SK-N-SH (cell line): ENCODE measurements around the gene MACROD2. TPM values are rescaled to one million over a fixed set of nuclear protein-coding genes. Genes with fewer than 3 reads are reported as not detected.

ENCODE experiments used
- CTCF ChIA-PET: fragments of 300-600, 350-600 bp; formaldehyde crosslinking; extraction: SDS; loops from one replicate; lab custom pipeline; 2021; lab: Yijun Ruan, JAX
- POLR2A ChIA-PET: fragments of 350-600 bp; sonication (Branson Sonifier 250); formaldehyde crosslinking; extraction: SDS; loops from one replicate; lab custom pipeline; 2020; ENCODE audit warnings: antibody characterized with exemption, inconsistent platforms; lab: Yijun Ruan, JAX
- DNase-seq: peaks from one replicate; pipeline ENCODE4 v3.0.0; 2012
- H2AFZ ChIP-seq: fragments of 200-600 bp; sonication (generic); 2 replicates; pipeline ENCODE4 v1.8.1; 2016; ENCODE audit warnings: antibody characterized with exemption, mild to moderate bottlenecking, low read depth
- H3F3A ChIP-seq: fragments of 200-600 bp; sonication (generic); replicated peaks from 2 replicates; pipeline ENCODE3; 2016; ENCODE audit warnings: antibody characterized with exemption, mild to moderate bottlenecking; ENCODE audit not compliant: insufficient read depth
- H3K27ac ChIP-seq, 2 experiments: fragments of 200-500 bp in 1 of 2; fragments of 200-600 bp in 1 of 2; sonication (Bioruptor generic) in 1 of 2; sonication (generic), shearing (Covaris generic) in 1 of 2; 2 replicates each; pipeline versions ENCODE4 v1.5.1 to v1.6.1; 2014 to 2016; ENCODE audit warnings: low read depth in 2 of 2, inconsistent platforms in 1 of 2, low read length in 1 of 2, mild to moderate bottlenecking in 1 of 2, mixed read lengths in 1 of 2
- H3K27me3 ChIP-seq: fragments of 200-600 bp; sonication (generic), shearing (Covaris generic); 2 replicates; pipeline ENCODE4 v1.6.1; 2016; ENCODE audit warnings: mixed run types; ENCODE audit not compliant: insufficient read depth
- H3K36me3 ChIP-seq, 2 experiments: fragments of 200-500 bp in 1 of 2; fragments of 200-600 bp in 1 of 2; sonication (Bioruptor generic) in 1 of 2; sonication (generic) in 1 of 2; replicated peaks in 1 of 2; 2 replicates each; pipeline versions ENCODE3 to v1.5.1; 2014 to 2016; ENCODE audit warnings: low read length in 1 of 2, mild to moderate bottlenecking in 1 of 2; ENCODE audit not compliant: insufficient read depth in 2 of 2, control insufficient read depth in 1 of 2
- H3K4me1 ChIP-seq, 2 experiments: fragments of 200-500 bp in 1 of 2; fragments of 200-600 bp in 1 of 2; sonication (Bioruptor generic) in 1 of 2; sonication (generic), shearing (Covaris generic) in 1 of 2; 2 replicates each; pipeline versions ENCODE4 v1.5.1 to v1.6.1; 2014 to 2016; ENCODE audit warnings: low read depth in 1 of 2, low read length in 1 of 2, mixed run types in 1 of 2; ENCODE audit not compliant: insufficient read depth in 2 of 2, control insufficient read depth in 1 of 2
- H3K4me2 ChIP-seq: fragments of 200-600 bp; sonication (generic), shearing (Covaris generic); 2 replicates; pipeline ENCODE4 v1.6.1; 2017; ENCODE audit warnings: mixed run types
- H3K4me3 ChIP-seq, 2 experiments: fragments of 200-500 bp in 1 of 2; fragments of 200-600 bp in 1 of 2; sonication (Bioruptor generic) in 1 of 2; sonication (generic), shearing (Covaris generic) in 1 of 2; 2 replicates each; pipeline versions ENCODE4 v1.5.1 to v1.8.1; 2014 to 2016; ENCODE audit warnings: low read depth in 2 of 2, inconsistent platforms in 1 of 2, low read length in 1 of 2, mild to moderate bottlenecking in 1 of 2, mixed read lengths in 1 of 2, moderate library complexity in 1 of 2
- H3K79me2 ChIP-seq: fragments of 200-600 bp; sonication (generic); 2 replicates; pipeline ENCODE4 v1.8.1; 2017; ENCODE audit warnings: mild to moderate bottlenecking; ENCODE audit not compliant: insufficient read depth
- H3K9ac ChIP-seq: fragments of 200-600 bp; sonication (generic); 2 replicates; pipeline ENCODE4 v1.6.1; 2017; ENCODE audit warnings: mixed run types
- H3K9me2 ChIP-seq: fragments of 200-600 bp; sonication (generic); 2 replicates; pipeline ENCODE4 v1.6.1; 2017; ENCODE audit warnings: mixed run types
- H3K9me3 ChIP-seq: fragments of 200-600 bp; sonication (generic); 2 replicates; pipeline ENCODE4 v1.6.1; 2017; ENCODE audit warnings: mixed run types, mild to moderate bottlenecking, moderate library complexity
- H4K20me1 ChIP-seq: fragments of 200-600 bp; sonication (generic); 2 replicates; pipeline ENCODE4 v1.6.1; 2017; ENCODE audit warnings: mild to moderate bottlenecking, mixed run types; ENCODE audit not compliant: insufficient read depth
- CTCF ChIP-seq: fragments of 200-600 bp; sonication (generic); IDR thresholded peaks from 2 replicates; pipeline ENCODE4 v1.6.1; 2017; ENCODE audit warnings: antibody characterized with exemption, mild to moderate bottlenecking, moderate library complexity
- GATA2 ChIP-seq: sonication (generic); formaldehyde crosslinking; IDR thresholded peaks from 2 replicates; pipeline ENCODE4 v1.5.0; 2020; ENCODE audit warnings: mild to moderate bottlenecking, missing genetic modification reagents
- JUND ChIP-seq: IDR thresholded peaks from 2 replicates; pipeline ENCODE4 v1.4.0; 2012
- MAX ChIP-seq: IDR thresholded peaks from 2 replicates; pipeline ENCODE4 v1.4.0; 2012; ENCODE audit warnings: low read depth
- MXI1 ChIP-seq: IDR thresholded peaks from 2 replicates; pipeline ENCODE4 v1.6.1; 2012; ENCODE audit warnings: mild to moderate bottlenecking, low read depth, low read length, improper control_type of control experiment
- NFIC ChIP-seq: IDR thresholded peaks from 2 replicates; pipeline ENCODE4 v1.4.0; 2012; ENCODE audit warnings: borderline replicate concordance
- RAD21 ChIP-seq: IDR thresholded peaks from 2 replicates; pipeline ENCODE4 v1.6.1; 2012; ENCODE audit warnings: mild to moderate bottlenecking, low read length
- SMC3 ChIP-seq: IDR thresholded peaks from 2 replicates; pipeline ENCODE4 v1.6.1; 2012; ENCODE audit warnings: low read depth, low read length, improper control_type of control experiment
- TAF1 ChIP-seq: IDR thresholded peaks from 2 replicates; pipeline ENCODE4 v1.6.1; 2012; ENCODE audit warnings: low read depth, mild to moderate bottlenecking, low read length, moderate library complexity, borderline replicate concordance
- TCF12 ChIP-seq: IDR thresholded peaks from 2 replicates; pipeline ENCODE4 v1.4.0; 2012
- YY1 ChIP-seq: IDR thresholded peaks from 2 replicates; pipeline ENCODE4 v1.4.0; 2012; ENCODE audit warnings: low read depth, mild to moderate bottlenecking
- WGBS: methylation state at CpG from one replicate; pipeline ENCODE4 v1.1.6; 2017; ENCODE audit warnings: low lambda C conversion rate; 5-methylcytosine and 5-hydroxymethylcytosine counted together
- polyA plus RNA-seq, 3 experiments: library from polyadenylated mRNA; depleted of rRNA; stranded (reverse); fragments of >200 nt; gene quantifications; 2 replicates each; pipeline ENCODE4 v1.2.3, GENCODE V29; 2012
- TF ChIP-seq, protein P1 (sequence below): fragments of 150-350 bp; IDR thresholded peaks from 2 replicates; pipeline ENCODE4 v1.6.1; 2017; ENCODE audit warnings: antibody characterized with exemption, low read length, low read depth, borderline replicate concordance
- TF ChIP-seq, protein P2 (sequence below): IDR thresholded peaks from 2 replicates; pipeline ENCODE4; 2012
- TF ChIP-seq, protein P3 (sequence below): IDR thresholded peaks from 2 replicates; pipeline ENCODE4 v1.6.1; 2012; ENCODE audit warnings: mild to moderate bottlenecking, low read depth, low read length, moderate library complexity
- TF ChIP-seq, protein P4 (sequence below): IDR thresholded peaks from 2 replicates; pipeline ENCODE4 v1.4.0; 2012; ENCODE audit warnings: low read depth, borderline replicate concordance

The MACROD2 gene
- polyA plus RNA-seq, 1 of the 3 experiments (the other 2 are of a cell fraction), result 0.33 TPM

DNA sequence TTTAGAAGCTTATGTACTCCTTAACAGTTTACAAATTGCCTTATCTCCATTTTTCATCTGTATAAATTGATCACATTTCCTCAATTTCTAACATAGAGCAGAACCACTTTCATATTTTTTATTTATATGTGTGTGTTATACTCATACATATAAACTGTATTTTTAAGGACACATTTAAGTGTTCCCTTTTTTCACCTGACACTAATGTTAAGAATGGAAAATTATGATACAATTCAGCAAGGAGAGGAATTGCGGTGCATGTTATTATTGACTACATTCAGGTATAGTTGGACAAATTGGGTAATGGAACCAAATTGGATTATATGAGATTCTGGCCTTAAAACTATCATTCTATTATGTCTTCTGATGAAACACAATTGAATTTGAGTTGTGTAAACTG lies 821.2 kb downstream of the MACROD2 start:
- H3K9me2 ChIP-seq, result no peaks in the 10 kb centered on the region
- H3K4me3 ChIP-seq, result no peak overlapping the region
- H2AFZ ChIP-seq, result no peak overlapping the region
- no peaks in the 10 kb centered on the region for H3K9me3 ChIP-seq
- no peak for DNase-seq
- no peaks in the 10 kb centered on the region for H3K27me3 ChIP-seq
- H3K4me2 ChIP-seq, result no peak overlapping the region
- H3K27ac ChIP-seq, result no peak overlapping the region
- no peak overlapping the region for H3K9ac ChIP-seq
- H4K20me1 ChIP-seq, result no peaks in the 10 kb centered on the region
- H3K4me1 ChIP-seq, result no peaks in the 10 kb centered on the region; a peak in 2 of 4 replicates
- no peak for TF ChIP-seq NFIC
- TF ChIP-seq, protein P1, sequence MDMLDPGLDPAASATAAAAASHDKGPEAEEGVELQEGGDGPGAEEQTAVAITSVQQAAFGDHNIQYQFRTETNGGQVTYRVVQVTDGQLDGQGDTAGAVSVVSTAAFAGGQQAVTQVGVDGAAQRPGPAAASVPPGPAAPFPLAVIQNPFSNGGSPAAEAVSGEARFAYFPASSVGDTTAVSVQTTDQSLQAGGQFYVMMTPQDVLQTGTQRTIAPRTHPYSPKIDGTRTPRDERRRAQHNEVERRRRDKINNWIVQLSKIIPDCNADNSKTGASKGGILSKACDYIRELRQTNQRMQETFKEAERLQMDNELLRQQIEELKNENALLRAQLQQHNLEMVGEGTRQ, result no peak
- TF ChIP-seq, protein P2, sequence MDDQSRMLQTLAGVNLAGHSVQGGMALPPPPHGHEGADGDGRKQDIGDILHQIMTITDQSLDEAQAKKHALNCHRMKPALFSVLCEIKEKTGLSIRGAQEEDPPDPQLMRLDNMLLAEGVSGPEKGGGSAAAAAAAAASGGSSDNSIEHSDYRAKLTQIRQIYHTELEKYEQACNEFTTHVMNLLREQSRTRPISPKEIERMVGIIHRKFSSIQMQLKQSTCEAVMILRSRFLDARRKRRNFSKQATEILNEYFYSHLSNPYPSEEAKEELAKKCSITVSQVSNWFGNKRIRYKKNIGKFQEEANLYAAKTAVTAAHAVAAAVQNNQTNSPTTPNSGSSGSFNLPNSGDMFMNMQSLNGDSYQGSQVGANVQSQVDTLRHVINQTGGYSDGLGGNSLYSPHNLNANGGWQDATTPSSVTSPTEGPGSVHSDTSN, result no peak
- TF ChIP-seq, protein P3, sequence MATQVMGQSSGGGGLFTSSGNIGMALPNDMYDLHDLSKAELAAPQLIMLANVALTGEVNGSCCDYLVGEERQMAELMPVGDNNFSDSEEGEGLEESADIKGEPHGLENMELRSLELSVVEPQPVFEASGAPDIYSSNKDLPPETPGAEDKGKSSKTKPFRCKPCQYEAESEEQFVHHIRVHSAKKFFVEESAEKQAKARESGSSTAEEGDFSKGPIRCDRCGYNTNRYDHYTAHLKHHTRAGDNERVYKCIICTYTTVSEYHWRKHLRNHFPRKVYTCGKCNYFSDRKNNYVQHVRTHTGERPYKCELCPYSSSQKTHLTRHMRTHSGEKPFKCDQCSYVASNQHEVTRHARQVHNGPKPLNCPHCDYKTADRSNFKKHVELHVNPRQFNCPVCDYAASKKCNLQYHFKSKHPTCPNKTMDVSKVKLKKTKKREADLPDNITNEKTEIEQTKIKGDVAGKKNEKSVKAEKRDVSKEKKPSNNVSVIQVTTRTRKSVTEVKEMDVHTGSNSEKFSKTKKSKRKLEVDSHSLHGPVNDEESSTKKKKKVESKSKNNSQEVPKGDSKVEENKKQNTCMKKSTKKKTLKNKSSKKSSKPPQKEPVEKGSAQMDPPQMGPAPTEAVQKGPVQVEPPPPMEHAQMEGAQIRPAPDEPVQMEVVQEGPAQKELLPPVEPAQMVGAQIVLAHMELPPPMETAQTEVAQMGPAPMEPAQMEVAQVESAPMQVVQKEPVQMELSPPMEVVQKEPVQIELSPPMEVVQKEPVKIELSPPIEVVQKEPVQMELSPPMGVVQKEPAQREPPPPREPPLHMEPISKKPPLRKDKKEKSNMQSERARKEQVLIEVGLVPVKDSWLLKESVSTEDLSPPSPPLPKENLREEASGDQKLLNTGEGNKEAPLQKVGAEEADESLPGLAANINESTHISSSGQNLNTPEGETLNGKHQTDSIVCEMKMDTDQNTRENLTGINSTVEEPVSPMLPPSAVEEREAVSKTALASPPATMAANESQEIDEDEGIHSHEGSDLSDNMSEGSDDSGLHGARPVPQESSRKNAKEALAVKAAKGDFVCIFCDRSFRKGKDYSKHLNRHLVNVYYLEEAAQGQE, result no peak
- no peak for TF ChIP-seq RAD21
- no peak for TF ChIP-seq JUND
- no peak for TF ChIP-seq CTCF
- TF ChIP-seq MAX, result no peak
- TF ChIP-seq SMC3, result no peak
- TF ChIP-seq YY1, result no peak
- no peak for TF ChIP-seq GATA2 (CRISPR knock-in tag)
- TF ChIP-seq TAF1, result no peak
- no peak for TF ChIP-seq MXI1
- TF ChIP-seq, protein P4, sequence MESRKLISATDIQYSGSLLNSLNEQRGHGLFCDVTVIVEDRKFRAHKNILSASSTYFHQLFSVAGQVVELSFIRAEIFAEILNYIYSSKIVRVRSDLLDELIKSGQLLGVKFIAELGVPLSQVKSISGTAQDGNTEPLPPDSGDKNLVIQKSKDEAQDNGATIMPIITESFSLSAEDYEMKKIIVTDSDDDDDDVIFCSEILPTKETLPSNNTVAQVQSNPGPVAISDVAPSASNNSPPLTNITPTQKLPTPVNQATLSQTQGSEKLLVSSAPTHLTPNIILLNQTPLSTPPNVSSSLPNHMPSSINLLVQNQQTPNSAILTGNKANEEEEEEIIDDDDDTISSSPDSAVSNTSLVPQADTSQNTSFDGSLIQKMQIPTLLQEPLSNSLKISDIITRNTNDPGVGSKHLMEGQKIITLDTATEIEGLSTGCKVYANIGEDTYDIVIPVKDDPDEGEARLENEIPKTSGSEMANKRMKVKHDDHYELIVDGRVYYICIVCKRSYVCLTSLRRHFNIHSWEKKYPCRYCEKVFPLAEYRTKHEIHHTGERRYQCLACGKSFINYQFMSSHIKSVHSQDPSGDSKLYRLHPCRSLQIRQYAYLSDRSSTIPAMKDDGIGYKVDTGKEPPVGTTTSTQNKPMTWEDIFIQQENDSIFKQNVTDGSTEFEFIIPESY, result no peak
- TF ChIP-seq TCF12, result no peak
- TF ChIP-seq, all 33 proteins: peak for 0
- 95% methylated on average over 1 of the region's 1 CpG for WGBS
- Histone ChIP-seq H3K36me3 (no peaks in the 10 kb centered on the region), H3F3A (no peaks in the 10 kb centered on the region), H3K79me2 (no peaks in the 10 kb centered on the region)
- ChIA-PET CTCF (no interaction called here), POLR2A (no interaction called here)
